H1 (cell line): ENCODE results near the gene SSUH2. TPM values are rescaled to one million over a fixed set of nuclear protein-coding genes. Genes with fewer than 3 reads are reported as not detected.
A peak's percentile ranks its signal among the peaks of the same experiment; 100 is the strongest.

Experiments used
- CTCF ChIA-PET: fragments of 300-600 bp; sonication (Branson Sonifier 250); formaldehyde crosslinking; loops from one replicate; lab custom pipeline; 2021; ENCODE audit not compliant: partially characterized antibody; lab: Charles Lee
- POLR2A ChIA-PET: fragments of 300-600 bp; sonication (Branson Sonifier 250); formaldehyde crosslinking; loops from one replicate; lab custom pipeline; 2021; ENCODE audit warnings: inconsistent platforms; ENCODE audit not compliant: partially characterized antibody; lab: Charles Lee
- DNase-seq, 2 experiments: peaks; one replicate each; pipeline versions ENCODE4 v3.0.0 to v3.0.0-alpha.2; 2010 to 2022; ENCODE audit warnings: low spot score in 2 of 2, low read depth in 1 of 2, mixed read lengths in 1 of 2
- FAIRE-seq: peaks from 2 replicates; lab custom pipeline; 2011; peaks lifted over from hg19 to GRCh38; lab: Jason Lieb, UNC
- H2AFZ ChIP-seq: 2 replicates; pipeline ENCODE4 v1.8.1; 2012; ENCODE audit warnings: low read length, inconsistent platforms
- H2AK5ac ChIP-seq: 2 replicates; pipeline ENCODE4 v1.6.1; 2013; ENCODE audit warnings: low read depth, low read length
- H2BK120ac ChIP-seq: replicated peaks from 2 replicates; pipeline ENCODE3; 2013; ENCODE audit warnings: low read depth, low read length, inconsistent platforms
- H2BK12ac ChIP-seq: 2 replicates; pipeline ENCODE4 v1.6.1; 2013; ENCODE audit warnings: low read depth, low read length
- H2BK15ac ChIP-seq: 2 replicates; pipeline ENCODE4 v1.6.1; 2013; ENCODE audit warnings: low read length
- H2BK20ac ChIP-seq: 2 replicates; pipeline ENCODE4 v1.6.1; 2013; ENCODE audit warnings: low read length
- H2BK5ac ChIP-seq: 2 replicates; pipeline ENCODE4 v1.6.1; 2013; ENCODE audit warnings: low read depth, low read length
- H3K14ac ChIP-seq: 2 replicates; pipeline ENCODE4 v1.6.1; 2013; ENCODE audit warnings: inconsistent platforms; ENCODE audit not compliant: insufficient read length
- H3K18ac ChIP-seq: 2 replicates; pipeline ENCODE4 v1.6.1; 2013; ENCODE audit warnings: low read length; ENCODE audit errors: extremely low read depth
- H3K23ac ChIP-seq: 2 replicates; pipeline ENCODE4 v1.6.1; 2013; ENCODE audit warnings: inconsistent platforms; ENCODE audit not compliant: insufficient read length
- H3K23me2 ChIP-seq: 2 replicates; pipeline ENCODE4 v1.6.1; 2013; ENCODE audit warnings: low read depth, low read length
- H3K27ac ChIP-seq: 2 replicates; pipeline ENCODE4 v1.6.1; 2011; ENCODE audit warnings: low read depth, low read length, inconsistent platforms
- H3K27me3 ChIP-seq, 4 experiments: replicated peaks in 1 of 4; 1 replicate in 1 of 4; 2 replicates in 3 of 4; pipeline versions ENCODE4 v1.6.1 to v1.8.1; 2011 to 2013; ENCODE audit warnings: low read length in 3 of 4, mild to moderate bottlenecking in 3 of 4, inconsistent platforms in 2 of 4, mixed read lengths in 2 of 4, moderate library complexity in 1 of 4; ENCODE audit not compliant: control insufficient read depth in 3 of 4, insufficient read depth in 3 of 4; ENCODE audit errors: extremely low read depth in 1 of 4
- H3K36me3 ChIP-seq, 4 experiments: 2 replicates each; pipeline versions ENCODE4 v1.6.1 to v1.8.1; 2011 to 2013; ENCODE audit warnings: mild to moderate bottlenecking in 4 of 4, low read length in 3 of 4, moderate library complexity in 2 of 4, control low read depth in 1 of 4, inconsistent platforms in 1 of 4; ENCODE audit not compliant: insufficient read depth in 4 of 4, control insufficient read depth in 2 of 4
- H3K4ac ChIP-seq: replicated peaks from 2 replicates; pipeline ENCODE3; 2013; ENCODE audit warnings: low read length, low read depth, mixed read lengths, inconsistent platforms; ENCODE audit not compliant: insufficient read length
- H3K4me1 ChIP-seq, 4 experiments: replicated peaks in 1 of 4; 1 replicate in 1 of 4; 2 replicates in 3 of 4; pipeline versions ENCODE4 v1.6.1 to v1.8.1; 2011 to 2013; ENCODE audit warnings: low read length in 3 of 4, inconsistent platforms in 2 of 4, mixed read lengths in 1 of 4; ENCODE audit not compliant: insufficient read depth in 4 of 4, control insufficient read depth in 3 of 4
- H3K4me2 ChIP-seq, 2 experiments: 2 replicates each; pipeline versions ENCODE4 v1.6.1 to v1.8.1; 2011 to 2013; ENCODE audit warnings: low read depth in 2 of 2, low read length in 2 of 2, control low read depth in 1 of 2, inconsistent platforms in 1 of 2, mild to moderate bottlenecking in 1 of 2; ENCODE audit not compliant: insufficient read depth in 1 of 2
- H3K4me3 ChIP-seq, 4 experiments: fragments of 200-600, 300-600 bp in 1 of 4; sonication (generic), shearing (Covaris generic), sonication (Bioruptor Twin) in 1 of 4; 2 replicates each; pipeline versions ENCODE4 v1.5.1 to v1.8.1; 2011 to 2016; ENCODE audit warnings: low read length in 4 of 4, low read depth in 3 of 4, control low read depth in 2 of 4, inconsistent platforms in 2 of 4, mild to moderate bottlenecking in 2 of 4, mixed read lengths in 1 of 4, moderate library complexity in 1 of 4; ENCODE audit not compliant: insufficient read depth in 2 of 4; ENCODE audit errors: extremely low read depth in 1 of 4
- H3K56ac ChIP-seq: replicated peaks from 2 replicates; pipeline ENCODE3; 2013; ENCODE audit warnings: low read depth, mild to moderate bottlenecking, mixed read lengths, low read length, inconsistent platforms; ENCODE audit not compliant: insufficient read length
- H3K79me1 ChIP-seq: 2 replicates; pipeline ENCODE4 v1.6.1; 2013; ENCODE audit warnings: low read depth, low read length, control low read depth
- H3K79me2 ChIP-seq, 2 experiments: 2 replicates each; pipeline versions ENCODE4 v1.6.1 to v1.8.1; 2012 to 2013; ENCODE audit warnings: low read length in 2 of 2, mild to moderate bottlenecking in 2 of 2, inconsistent platforms in 1 of 2; ENCODE audit not compliant: insufficient read depth in 2 of 2, control insufficient read depth in 1 of 2
- H3K9ac ChIP-seq, 4 experiments: replicated peaks in 1 of 4; 1 replicate in 1 of 4; 2 replicates in 3 of 4; pipeline versions ENCODE4 v1.6.1 to v1.8.1; 2011 to 2013; ENCODE audit warnings: low read depth in 3 of 4, low read length in 3 of 4, control low read depth in 2 of 4, mild to moderate bottlenecking in 2 of 4, moderate library complexity in 2 of 4, inconsistent platforms in 1 of 4; ENCODE audit errors: extremely low read depth in 1 of 4
- H3K9me3 ChIP-seq, 2 experiments: 2 replicates each; pipeline versions ENCODE4 v1.6.1 to v1.8.1; 2012 to 2013; ENCODE audit warnings: mild to moderate bottlenecking in 2 of 2, moderate library complexity in 2 of 2, control low read depth in 1 of 2, inconsistent platforms in 1 of 2, low read depth in 1 of 2, low read length in 1 of 2, mixed read lengths in 1 of 2; ENCODE audit not compliant: insufficient read depth in 2 of 2
- H4K20me1 ChIP-seq, 2 experiments: replicated peaks in 1 of 2; 2 replicates each; pipeline versions ENCODE3 to v1.8.1; 2011 to 2013; ENCODE audit warnings: inconsistent platforms in 2 of 2, low read length in 2 of 2, mild to moderate bottlenecking in 1 of 2; ENCODE audit not compliant: insufficient read depth in 2 of 2, control insufficient read depth in 1 of 2
- H4K5ac ChIP-seq: 2 replicates; pipeline ENCODE4 v1.6.1; 2013; ENCODE audit warnings: low read length, low read depth, mixed read lengths, inconsistent platforms; ENCODE audit not compliant: insufficient read length
- H4K8ac ChIP-seq: 2 replicates; pipeline ENCODE4 v1.8.0; 2013; ENCODE audit warnings: mild to moderate bottlenecking, moderate library complexity, low read length, inconsistent platforms; ENCODE audit not compliant: insufficient read depth; ENCODE audit errors: extremely low read depth
- H4K91ac ChIP-seq: replicated peaks from 2 replicates; pipeline ENCODE3; 2013; ENCODE audit warnings: low read length, mixed read lengths, inconsistent platforms; ENCODE audit not compliant: insufficient read length
- ATF3 ChIP-seq: IDR thresholded peaks from 2 replicates; pipeline ENCODE4 v1.6.1; 2011; ENCODE audit warnings: low read depth, mild to moderate bottlenecking, low read length; ENCODE audit not compliant: insufficient read depth
- BACH1 ChIP-seq: IDR thresholded peaks from 2 replicates; pipeline ENCODE4 v1.6.1; 2012; ENCODE audit warnings: low read length, improper control_type of control experiment
- BCL11A ChIP-seq, 2 experiments: IDR thresholded peaks; one replicate each; pipeline ENCODE4 v1.6.1; 2011; ENCODE audit warnings: low read depth in 2 of 2, low read length in 2 of 2, mild to moderate bottlenecking in 2 of 2
- CHD1 ChIP-seq: IDR thresholded peaks from 2 replicates; pipeline ENCODE4 v1.6.1; 2012; ENCODE audit warnings: low read depth, low read length, improper control_type of control experiment
- CHD2 ChIP-seq: IDR thresholded peaks from 2 replicates; pipeline ENCODE4 v1.6.1; 2012; ENCODE audit warnings: low read length, improper control_type of control experiment
- HDAC2 ChIP-seq, 2 experiments: fragments of 300-600 bp in 1 of 2; sonication (generic) in 1 of 2; IDR thresholded peaks; 2 replicates each; pipeline ENCODE4 v1.6.1; 2011 to 2012; ENCODE audit warnings: low read depth in 2 of 2, low read length in 2 of 2, mild to moderate bottlenecking in 2 of 2, moderate library complexity in 2 of 2, borderline replicate concordance in 1 of 2, inconsistent platforms in 1 of 2
- HDAC6 ChIP-seq: IDR thresholded peaks from one replicate; pipeline ENCODE4 v1.7.1; 2012; ENCODE audit warnings: low read depth, mild to moderate bottlenecking, inconsistent platforms, low read length, moderate library complexity
- MAX ChIP-seq: IDR thresholded peaks from 2 replicates; pipeline ENCODE4 v1.6.1; 2012; ENCODE audit warnings: inconsistent platforms
- NRF1 ChIP-seq: IDR thresholded peaks from 2 replicates; pipeline ENCODE4 v1.6.1; 2011; ENCODE audit warnings: mild to moderate bottlenecking, low read depth, low read length, improper control_type of control experiment
- RNF2 ChIP-seq: fragments of 200-900, 300-1000 bp; sonication (generic); IDR thresholded peaks from 2 replicates; pipeline ENCODE4 v1.7.1; 2016; ENCODE audit warnings: borderline replicate concordance, low read depth, mild to moderate bottlenecking, antibody characterized with exemption, low read length; ENCODE audit not compliant: poor library complexity, severe bottlenecking; ENCODE audit errors: missing control alignments
- SAP30 ChIP-seq: fragments of 300-600 bp; sonication (generic); IDR thresholded peaks from 2 replicates; pipeline ENCODE4 v1.7.1; 2012; ENCODE audit warnings: low read length, moderate library complexity, mild to moderate bottlenecking, inconsistent platforms; ENCODE audit not compliant: insufficient read depth, insufficient replicate concordance
- SIN3A ChIP-seq, 2 experiments: IDR thresholded peaks in 1 of 2; conservative IDR thresholded peaks in 1 of 2; 2 replicates each; pipeline ENCODE4 v1.6.1; 2011 to 2012; ENCODE audit warnings: low read length in 2 of 2, improper control_type of control experiment in 1 of 2, low read depth in 1 of 2, mild to moderate bottlenecking in 1 of 2
- WGBS, 2 experiments: shearing (Covaris generic) in 1 of 2; methylation state at CpG; one replicate each; pipeline versions ENCODE4 v1.1.6 to v1.1.7; 2013 to 2015; ENCODE audit warnings: low lambda C conversion rate in 2 of 2, mixed read lengths in 2 of 2, inconsistent platforms in 1 of 2, low coverage in 1 of 2, missing lambda C conversion rate in 1 of 2; ENCODE audit not compliant: insufficient replicate concordance in 2 of 2, insufficient coverage in 1 of 2, insufficient read length in 1 of 2; ENCODE audit errors: extremely low coverage in 1 of 2, missing lambda C conversion rate in 1 of 2; 5-methylcytosine and 5-hydroxymethylcytosine counted together
- polyA plus RNA-seq, 7 experiments: library from polyadenylated mRNA; depleted of rRNA in 3 of 7; stranded (reverse) in 5 of 7; unstranded in 2 of 7; fragments of >200 nt in 5 of 7; fragments of 200-250 nt in 2 of 7; gene quantifications; 1 replicate in 5 of 7; 2 replicates in 1 of 7; 4 replicates in 1 of 7; pipeline versions ENCODE4 v1.2.1 to v1.2.3, GENCODE V29; 2011 to 2013; ENCODE audit warnings: missing spikeins in 2 of 7, mixed read lengths in 2 of 7
- total RNA-seq: library from RNA; stranded (reverse); fragmentation: NEBNext Ultra II Directional; extraction: Animal tissue kit (Norgen Biotek cat#: 25700); gene quantifications from 2 replicates; pipeline ENCODE4 v1.2.1, GENCODE V29; 2021

Gene SSUH2
- total and polyA plus RNA-seq, 2 of the 8 experiments (the other 6 are each of a cell fraction or from before 2014, with no cell fraction given): 0.62 to 0.69 TPM

GRCh38 chr3:8623741-8624140 is 20.9 kb downstream of the SSUH2 start:
- 95% methylated on average over 14 of the region's 14 CpGs; no CpG with 5 or more reads in 1 of the 2 experiments for WGBS, 2 experiments
- no peak overlapping the region for H3K18ac ChIP-seq
- FAIRE-seq (no peak), DNase-seq (no peak)
- no peak overlapping the region; the same call in 1 of the 2 replicates for H2BK12ac ChIP-seq
- H2AK5ac ChIP-seq: no peak overlapping the region
- peak overlapping the region; percentile 74; the same call in 1 of the 2 replicates for H2BK15ac ChIP-seq
- H3K56ac ChIP-seq: no peak overlapping the region
- H2BK120ac ChIP-seq: no peak overlapping the region
- H3K36me3 ChIP-seq: no peaks in the 10 kb centered on the region
- no peak overlapping the region for H2BK5ac ChIP-seq
- H4K8ac ChIP-seq: peak overlapping the region; percentile 35
- H3K4me1 ChIP-seq: peaks cover 0 to 10% (median 3%) of the 10 kb centered on the region in 4 experiments; a peak in 5 of 7 replicates
- POLR2A ChIA-PET: no interaction called here
- no peak overlapping the region for H3K23ac ChIP-seq
- H3K4me2 ChIP-seq: no peak overlapping the region
- no peaks in the 10 kb centered on the region for H3K79me1 ChIP-seq
- peak overlapping the region; percentile 97; the same call in 1 of the 2 replicates for H2AFZ ChIP-seq
- no peak overlapping the region for H2BK20ac ChIP-seq
- no peak overlapping the region for H3K4ac ChIP-seq
- H3K79me2 ChIP-seq: no peaks in the 10 kb centered on the region
- 0 out of 4 replicates have a peak, but pooled peaks cover 0 to 4% of the 10 kb centered on the region in 2 experiments for H3K9me3 ChIP-seq
- CTCF ChIA-PET: interaction anchor here (1.1 to 3.1 kb wide), 5 partner anchors 12 to 322 kb away, joined by 4 to 10 read pairs (median 6); partner anchors contain the start of gene OXTR
- H4K5ac ChIP-seq: no peak overlapping the region
- no peak overlapping the region for H3K9ac ChIP-seq
- H3K27ac ChIP-seq: no peak overlapping the region
- H3K4me3 ChIP-seq: no peak overlapping the region
- H3K23me2 ChIP-seq: no peaks in the 10 kb centered on the region
- H3K27me3 ChIP-seq: no peaks in the 10 kb centered on the region
- no peak overlapping the region for H3K14ac ChIP-seq
- H4K20me1 ChIP-seq: no peaks in the 10 kb centered on the region
- no peak overlapping the region for H4K91ac ChIP-seq
- TF ChIP-seq BACH1 (no peak), NRF1 (no peak), SIN3A (conservative IDR thresholded peaks at IDR 0.05 in 1 of 2, IDR thresholded peaks at IDR 0.05 in 1 of 2; ENCODE audit: low read depth in 1 of 2, low read length in 2 of 2) (no peak), BCL11A (IDR thresholded peaks at IDR 0.05; ENCODE audit: low read depth in 2 of 2, low read length in 2 of 2) (no peak), RNF2 (no peak), SAP30 (no peak), HDAC2 (IDR thresholded peaks at IDR 0.05; ENCODE audit: borderline replicate concordance in 1 of 2, low read depth in 2 of 2, low read length in 2 of 2) (no peak), CHD2 (no peak), MAX (no peak), CHD1 (no peak), ATF3 (no peak), HDAC6 (no peak)
